SJCRH30 (cell line): Measurements from ENCODE around the gene LAPTM5. TPM values are rescaled to one million over a fixed set of nuclear protein-coding genes. Genes with fewer than 3 reads are reported as not detected.

ENCODE experiments used
- DNase-seq, 2 experiments: peaks; one replicate each; pipeline ENCODE4 v3.0.0-alpha.2; 2015 to 2020
- H3K27ac ChIP-seq: fragments of 250-450 bp; sonication (Bioruptor Pico); 2 replicates; pipeline ENCODE4 v1.5.1; 2020; ENCODE audit warnings: mild to moderate bottlenecking, moderate library complexity
- H3K27me3 ChIP-seq: fragments of 250-450 bp; sonication (Bioruptor Pico); 2 replicates; pipeline ENCODE4 v1.5.1; 2020; ENCODE audit warnings: mild to moderate bottlenecking, moderate library complexity
- H3K36me3 ChIP-seq: fragments of 250-450 bp; sonication (Bioruptor Pico); 2 replicates; pipeline ENCODE4 v1.5.1; 2020; ENCODE audit warnings: mild to moderate bottlenecking, moderate library complexity
- H3K4me1 ChIP-seq: fragments of 250-450 bp; sonication (Bioruptor Pico); 2 replicates; pipeline ENCODE4 v1.5.1; 2020; ENCODE audit warnings: mild to moderate bottlenecking, moderate library complexity
- H3K4me3 ChIP-seq: fragments of 250-450 bp; sonication (Bioruptor Pico); 2 replicates; pipeline ENCODE4 v1.5.1; 2020; ENCODE audit warnings: mild to moderate bottlenecking, moderate library complexity
- H3K9me3 ChIP-seq: fragments of 250-450 bp; sonication (Bioruptor Pico); replicated peaks from 2 replicates; pipeline ENCODE4 v1.5.1; 2020; ENCODE audit warnings: mild to moderate bottlenecking, moderate library complexity
- total RNA-seq: library from RNA; depleted of rRNA; stranded (reverse); fragments of >200 nt; shearing (Covaris generic); gene quantifications from 2 replicates; pipeline ENCODE4 v1.2.3, GENCODE V29; 2014

The LAPTM5 gene
- total RNA-seq, 1 experiment from 2014 or later, result 34.9 TPM

GRCh38 chr1:30710407-30710806 is 47.2 kb downstream of the LAPTM5 start:
- no peak for DNase-seq
- Histone ChIP-seq H3K4me3 (no peak overlapping the region), H3K36me3 (no peaks in the 10 kb centered on the region), H3K27ac (no peak overlapping the region), H3K4me1 (peaks cover 23% of the 10 kb centered on the region), H3K27me3 (0 out of 2 replicates have a peak, but pooled peaks cover 6% of the 10 kb centered on the region), H3K9me3 (peaks cover under 1% of the 10 kb centered on the region; the same call in 1 of the 2 replicates)

DNA sequence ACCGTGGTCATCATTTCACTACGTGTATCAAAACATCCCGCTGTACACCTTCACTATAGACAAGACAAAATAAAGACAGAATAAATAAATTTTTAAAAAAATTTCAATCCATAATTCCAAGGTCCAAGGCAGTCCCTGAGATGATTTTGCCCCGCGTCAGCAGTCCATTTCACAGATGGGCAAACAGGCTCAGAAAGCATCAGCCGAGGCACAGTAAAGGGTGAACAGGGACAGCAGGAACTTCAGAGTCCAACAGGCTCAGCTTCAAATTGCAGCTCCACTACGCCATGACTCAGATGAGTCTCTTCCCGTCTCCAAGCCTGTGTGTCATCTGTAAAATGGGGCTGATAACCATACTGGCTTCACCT is 49.2 kb downstream of the LAPTM5 start:
- H3K27me3 ChIP-seq, result 0 out of 2 replicates have a peak, but pooled peaks cover 6% of the 10 kb centered on the region
- H3K36me3 ChIP-seq, result no peaks in the 10 kb centered on the region
- no peak overlapping the region for H3K4me3 ChIP-seq
- DNase-seq, result no peak
- peaks cover 20% of the 10 kb centered on the region for H3K4me1 ChIP-seq
- no peak overlapping the region for H3K27ac ChIP-seq
- no peaks in the 10 kb centered on the region for H3K9me3 ChIP-seq

GRCh38 chr1:30707412-30708360 is 49.9 kb downstream of the LAPTM5 start:
- Histone ChIP-seq H3K36me3 (no peaks in the 10 kb centered on the region), H3K4me3 (no peak overlapping the region), H3K27ac (peak overlapping the region; percentile 31), H3K4me1 (peaks cover 13% of the 10 kb centered on the region), H3K9me3 (no peaks in the 10 kb centered on the region), H3K27me3 (0 out of 2 replicates have a peak, but pooled peaks cover 6% of the 10 kb centered on the region)
- DNase-seq, result peak; percentile 97 to 100

DNA sequence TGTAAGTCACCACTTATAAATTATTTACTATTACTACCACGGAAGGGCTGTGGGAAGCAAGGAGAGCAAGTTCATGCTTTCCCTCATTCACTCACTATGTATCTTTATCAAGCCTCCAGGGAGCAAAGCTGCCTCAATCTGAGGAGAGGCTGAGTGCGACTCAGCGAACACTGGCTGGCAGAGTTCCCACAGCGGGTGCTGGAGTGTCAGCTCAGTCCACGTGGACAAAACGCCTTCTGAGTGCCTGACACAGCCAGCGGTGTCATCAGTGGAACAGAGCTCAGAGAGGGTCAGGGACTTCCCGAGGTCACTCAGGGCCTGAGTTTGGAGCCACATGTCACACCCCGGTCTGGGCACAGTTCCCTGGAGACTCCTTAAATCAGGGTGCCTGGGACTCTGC is 51.0 kb downstream of the LAPTM5 start:
- Histone ChIP-seq H3K36me3 (no peaks in the 10 kb centered on the region), H3K4me3 (no peak overlapping the region), H3K9me3 (no peaks in the 10 kb centered on the region), H3K27ac (no peak overlapping the region), H3K27me3 (0 out of 2 replicates have a peak, but pooled peaks cover 6% of the 10 kb centered on the region), H3K4me1 (peaks cover 13% of the 10 kb centered on the region)
- peak; percentile 50 to 68 for DNase-seq

- no peak for DNase-seq
- no peak overlapping the region for H3K27ac ChIP-seq
Observed at GRCh38 chr1:30705698-30706097, 51.9 kb downstream of the LAPTM5 start.

GRCh38 chr1:30704765-30705509 is 52.6 kb downstream of the LAPTM5 start:
- Histone ChIP-seq H3K27ac (no peak overlapping the region), H3K36me3 (no peaks in the 10 kb centered on the region), H3K4me1 (peaks cover 13% of the 10 kb centered on the region), H3K4me3 (no peak overlapping the region), H3K27me3 (0 out of 2 replicates have a peak, but pooled peaks cover 6% of the 10 kb centered on the region), H3K9me3 (no peaks in the 10 kb centered on the region)
- no peak for DNase-seq

More at GRCh38 chr1:30705698-30706097, 51.9 kb downstream of the LAPTM5 start:
- Histone ChIP-seq H3K27me3 (0 out of 2 replicates have a peak, but pooled peaks cover 6% of the 10 kb centered on the region), H3K9me3 (no peaks in the 10 kb centered on the region), H3K4me3 (no peak overlapping the region), H3K4me1 (peaks cover 13% of the 10 kb centered on the region), H3K36me3 (no peaks in the 10 kb centered on the region)

DNA sequence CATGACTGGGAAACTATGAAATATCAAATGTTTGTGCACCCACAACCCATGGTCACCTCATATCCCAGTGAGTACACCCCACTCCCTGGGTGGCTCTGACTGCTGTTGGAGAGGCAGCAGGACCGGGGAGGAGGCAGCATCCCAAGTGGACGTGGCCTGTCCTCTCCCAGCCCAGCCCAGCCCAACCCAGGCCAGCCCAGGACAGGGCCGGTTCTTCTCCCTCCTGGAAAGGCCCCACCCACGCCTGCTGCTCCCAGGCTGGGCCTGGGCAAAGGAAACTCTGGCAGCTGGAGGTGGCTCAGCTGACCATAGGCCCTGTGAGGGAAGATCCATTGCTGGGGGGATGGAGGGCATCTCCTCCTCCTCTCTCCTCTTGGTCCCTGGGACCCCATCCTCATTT is 53.3 kb downstream of the LAPTM5 start:
- no peak overlapping the region for H3K27ac ChIP-seq
- 0 out of 2 replicates have a peak, but pooled peaks cover 6% of the 10 kb centered on the region for H3K27me3 ChIP-seq
- DNase-seq, result no peak
- H3K9me3 ChIP-seq, result no peaks in the 10 kb centered on the region
- H3K36me3 ChIP-seq, result no peaks in the 10 kb centered on the region
- no peak overlapping the region for H3K4me3 ChIP-seq
- H3K4me1 ChIP-seq, result peaks cover 13% of the 10 kb centered on the region

DNA sequence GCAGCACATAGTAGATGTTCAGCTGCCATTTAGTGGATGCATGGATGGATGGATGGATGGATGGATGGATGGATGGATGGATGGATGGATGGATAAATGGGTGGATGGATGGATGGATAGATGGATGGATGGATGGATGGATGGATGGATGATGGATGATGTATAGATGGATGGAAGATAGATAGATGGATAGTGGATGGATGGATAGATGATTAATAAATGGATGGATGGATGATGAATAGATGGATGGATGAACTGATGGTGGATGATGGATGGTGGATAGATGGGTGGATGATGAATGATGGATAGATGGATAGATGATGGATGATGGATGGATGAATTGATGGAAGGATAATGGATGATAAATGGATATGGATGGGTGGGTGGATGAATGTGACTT is 54.8 kb downstream of the LAPTM5 start:
- Histone ChIP-seq H3K4me3 (no peak overlapping the region), H3K36me3 (no peaks in the 10 kb centered on the region), H3K27ac (no peak overlapping the region), H3K9me3 (no peaks in the 10 kb centered on the region), H3K4me1 (peaks cover 23% of the 10 kb centered on the region), H3K27me3 (0 out of 2 replicates have a peak, but pooled peaks cover 6% of the 10 kb centered on the region)
- DNase-seq, result no peak

DNA sequence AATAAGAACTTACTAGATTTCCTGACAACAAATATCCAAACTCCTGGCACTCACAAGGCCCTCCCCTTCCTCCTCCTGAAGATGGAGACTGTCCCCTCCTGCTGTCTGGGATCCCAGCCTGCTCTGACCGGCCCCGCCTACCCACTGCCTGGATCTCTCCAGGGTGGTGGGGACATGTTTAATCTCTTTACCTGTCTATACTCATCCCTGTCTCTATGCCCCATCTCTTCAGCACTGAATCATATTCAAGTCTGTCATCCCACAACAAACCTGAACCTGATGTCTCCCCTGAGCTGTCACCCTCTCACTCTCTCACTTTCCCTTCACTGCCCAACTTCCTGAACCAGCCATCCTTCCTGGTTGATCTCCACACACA is 56.3 kb downstream of the LAPTM5 start:
- H3K4me3 ChIP-seq, result no peak overlapping the region
- H3K4me1 ChIP-seq, result peaks cover 22% of the 10 kb centered on the region
- no peak for DNase-seq
- H3K27me3 ChIP-seq, result 0 out of 2 replicates have a peak, but pooled peaks cover 2% of the 10 kb centered on the region
- no peaks in the 10 kb centered on the region for H3K36me3 ChIP-seq
- no peaks in the 10 kb centered on the region for H3K9me3 ChIP-seq
- H3K27ac ChIP-seq, result no peak overlapping the region

GRCh38 chr1:30700528-30701257 is 56.9 kb downstream of the LAPTM5 start:
- DNase-seq, result no peak
- Histone ChIP-seq H3K4me1 (peaks cover 22% of the 10 kb centered on the region), H3K9me3 (no peaks in the 10 kb centered on the region), H3K36me3 (no peaks in the 10 kb centered on the region), H3K27me3 (no peaks in the 10 kb centered on the region), H3K4me3 (no peak overlapping the region), H3K27ac (no peak overlapping the region)

- H3K27ac ChIP-seq, result no peak overlapping the region
Observed at GRCh38 chr1:30699762-30700161, 57.8 kb downstream of the LAPTM5 start.

GRCh38 chr1:30698401-30698981 is 59.1 kb downstream of the LAPTM5 start:
- H3K27me3 ChIP-seq, result no peaks in the 10 kb centered on the region
- no peaks in the 10 kb centered on the region for H3K9me3 ChIP-seq
- peak; percentile 60 to 66 for DNase-seq
- H3K4me3 ChIP-seq, result no peak overlapping the region
- no peaks in the 10 kb centered on the region for H3K36me3 ChIP-seq
- peaks cover 22% of the 10 kb centered on the region for H3K4me1 ChIP-seq
- no peak overlapping the region for H3K27ac ChIP-seq

More at GRCh38 chr1:30699762-30700161, 57.8 kb downstream of the LAPTM5 start:
- Histone ChIP-seq H3K4me1 (peaks cover 22% of the 10 kb centered on the region), H3K36me3 (no peaks in the 10 kb centered on the region), H3K4me3 (no peak overlapping the region), H3K9me3 (no peaks in the 10 kb centered on the region), H3K27me3 (no peaks in the 10 kb centered on the region)
- no peak for DNase-seq

DNA sequence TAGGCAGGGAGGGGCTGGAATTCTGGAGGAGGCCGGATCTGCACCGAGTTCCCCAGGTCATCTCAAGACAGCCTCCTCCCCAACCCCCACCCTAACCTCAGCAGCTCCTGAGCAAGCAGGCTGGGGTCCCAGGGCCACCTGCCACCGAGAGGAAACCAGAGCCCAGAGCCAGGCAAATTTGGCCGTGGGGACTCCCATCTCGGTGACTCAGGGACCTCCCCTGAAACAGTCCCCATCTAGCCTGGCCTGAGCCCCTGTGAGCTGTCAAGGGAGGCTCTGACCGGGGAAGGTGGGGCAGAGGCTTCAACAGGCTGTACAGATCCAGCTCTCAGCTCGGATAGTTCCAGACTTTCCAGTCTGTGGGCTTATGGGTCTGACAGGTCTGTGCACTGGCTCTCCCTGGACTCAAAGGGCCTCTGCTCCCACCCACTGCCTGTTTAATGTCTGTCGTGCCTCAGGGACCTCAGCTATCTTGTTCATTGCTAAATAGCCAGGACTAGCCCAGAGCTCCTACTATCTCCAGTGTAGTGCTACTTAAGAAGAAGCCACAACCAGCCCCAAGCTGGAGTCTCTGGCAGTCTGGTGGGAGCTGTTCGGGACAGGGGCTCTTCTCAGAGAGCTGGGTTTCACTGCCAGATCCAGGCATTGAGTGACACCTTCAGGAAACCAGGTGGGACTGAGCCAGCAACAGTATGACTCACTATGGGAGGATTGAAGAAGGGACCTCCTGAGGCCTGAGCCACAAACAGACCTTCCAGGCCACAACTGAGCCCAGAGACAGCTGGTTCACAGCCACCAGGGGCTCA is 59.8 kb downstream of the LAPTM5 start:
- Histone ChIP-seq H3K36me3 (no peaks in the 10 kb centered on the region), H3K27me3 (no peaks in the 10 kb centered on the region), H3K4me3 (no peak overlapping the region), H3K9me3 (no peaks in the 10 kb centered on the region), H3K27ac (peak overlapping the region; percentile 4; the same call in 1 of the 2 replicates), H3K4me1 (peaks cover 22% of the 10 kb centered on the region)
- DNase-seq, result peak; percentile 67 to 76
